SK-N-SH (cell line): ENCODE data around the gene REPS2. TPM values are rescaled to one million over a fixed set of nuclear protein-coding genes. Genes with fewer than 3 reads are reported as not detected.

Experiments used
- CTCF ChIA-PET: fragments of 300-600, 350-600 bp; formaldehyde crosslinking; extraction: SDS; loops from one replicate; lab custom pipeline; 2021; lab: Yijun Ruan, JAX
- POLR2A ChIA-PET: fragments of 350-600 bp; sonication (Branson Sonifier 250); formaldehyde crosslinking; extraction: SDS; loops from one replicate; lab custom pipeline; 2020; ENCODE audit warnings: antibody characterized with exemption, inconsistent platforms; lab: Yijun Ruan, JAX
- DNase-seq: peaks from one replicate; pipeline ENCODE4 v3.0.0; 2012
- H2AFZ ChIP-seq: fragments of 200-600 bp; sonication (generic); 2 replicates; pipeline ENCODE4 v1.8.1; 2016; ENCODE audit warnings: antibody characterized with exemption, mild to moderate bottlenecking, low read depth
- H3F3A ChIP-seq: fragments of 200-600 bp; sonication (generic); replicated peaks from 2 replicates; pipeline ENCODE3; 2016; ENCODE audit warnings: antibody characterized with exemption, mild to moderate bottlenecking; ENCODE audit not compliant: insufficient read depth
- H3K27ac ChIP-seq, 2 experiments: fragments of 200-500 bp in 1 of 2; fragments of 200-600 bp in 1 of 2; sonication (Bioruptor generic) in 1 of 2; sonication (generic), shearing (Covaris generic) in 1 of 2; 2 replicates each; pipeline versions ENCODE4 v1.5.1 to v1.6.1; 2014 to 2016; ENCODE audit warnings: low read depth in 2 of 2, inconsistent platforms in 1 of 2, low read length in 1 of 2, mild to moderate bottlenecking in 1 of 2, mixed read lengths in 1 of 2
- H3K27me3 ChIP-seq: fragments of 200-600 bp; sonication (generic), shearing (Covaris generic); 2 replicates; pipeline ENCODE4 v1.6.1; 2016; ENCODE audit warnings: mixed run types; ENCODE audit not compliant: insufficient read depth
- H3K36me3 ChIP-seq, 2 experiments: fragments of 200-500 bp in 1 of 2; fragments of 200-600 bp in 1 of 2; sonication (Bioruptor generic) in 1 of 2; sonication (generic) in 1 of 2; replicated peaks in 1 of 2; 2 replicates each; pipeline versions ENCODE3 to v1.5.1; 2014 to 2016; ENCODE audit warnings: low read length in 1 of 2, mild to moderate bottlenecking in 1 of 2; ENCODE audit not compliant: insufficient read depth in 2 of 2, control insufficient read depth in 1 of 2
- H3K4me1 ChIP-seq, 2 experiments: fragments of 200-500 bp in 1 of 2; fragments of 200-600 bp in 1 of 2; sonication (Bioruptor generic) in 1 of 2; sonication (generic), shearing (Covaris generic) in 1 of 2; 2 replicates each; pipeline versions ENCODE4 v1.5.1 to v1.6.1; 2014 to 2016; ENCODE audit warnings: low read depth in 1 of 2, low read length in 1 of 2, mixed run types in 1 of 2; ENCODE audit not compliant: insufficient read depth in 2 of 2, control insufficient read depth in 1 of 2
- H3K4me2 ChIP-seq: fragments of 200-600 bp; sonication (generic), shearing (Covaris generic); 2 replicates; pipeline ENCODE4 v1.6.1; 2017; ENCODE audit warnings: mixed run types
- H3K4me3 ChIP-seq, 2 experiments: fragments of 200-500 bp in 1 of 2; fragments of 200-600 bp in 1 of 2; sonication (Bioruptor generic) in 1 of 2; sonication (generic), shearing (Covaris generic) in 1 of 2; 2 replicates each; pipeline versions ENCODE4 v1.5.1 to v1.8.1; 2014 to 2016; ENCODE audit warnings: low read depth in 2 of 2, inconsistent platforms in 1 of 2, low read length in 1 of 2, mild to moderate bottlenecking in 1 of 2, mixed read lengths in 1 of 2, moderate library complexity in 1 of 2
- H3K79me2 ChIP-seq: fragments of 200-600 bp; sonication (generic); 2 replicates; pipeline ENCODE4 v1.8.1; 2017; ENCODE audit warnings: mild to moderate bottlenecking; ENCODE audit not compliant: insufficient read depth
- H3K9ac ChIP-seq: fragments of 200-600 bp; sonication (generic); 2 replicates; pipeline ENCODE4 v1.6.1; 2017; ENCODE audit warnings: mixed run types
- H3K9me2 ChIP-seq: fragments of 200-600 bp; sonication (generic); 2 replicates; pipeline ENCODE4 v1.6.1; 2017; ENCODE audit warnings: mixed run types
- H3K9me3 ChIP-seq: fragments of 200-600 bp; sonication (generic); 2 replicates; pipeline ENCODE4 v1.6.1; 2017; ENCODE audit warnings: mixed run types, mild to moderate bottlenecking, moderate library complexity
- H4K20me1 ChIP-seq: fragments of 200-600 bp; sonication (generic); 2 replicates; pipeline ENCODE4 v1.6.1; 2017; ENCODE audit warnings: mild to moderate bottlenecking, mixed run types; ENCODE audit not compliant: insufficient read depth
- CTCF ChIP-seq: fragments of 200-600 bp; sonication (generic); IDR thresholded peaks from 2 replicates; pipeline ENCODE4 v1.6.1; 2017; ENCODE audit warnings: antibody characterized with exemption, mild to moderate bottlenecking, moderate library complexity
- ELF1 ChIP-seq: IDR thresholded peaks from 2 replicates; pipeline ENCODE4 v1.4.0; 2012
- FOXM1 ChIP-seq: IDR thresholded peaks from 2 replicates; pipeline ENCODE4 v1.4.0; 2012; ENCODE audit warnings: low read depth, mild to moderate bottlenecking
- GATA2 ChIP-seq: sonication (generic); formaldehyde crosslinking; IDR thresholded peaks from 2 replicates; pipeline ENCODE4 v1.5.0; 2020; ENCODE audit warnings: mild to moderate bottlenecking, missing genetic modification reagents
- IRF3 ChIP-seq: fragments of 150-350 bp; IDR thresholded peaks from 2 replicates; pipeline ENCODE4 v1.6.1; 2016; ENCODE audit warnings: mild to moderate bottlenecking, low read depth, low read length
- MAX ChIP-seq: IDR thresholded peaks from 2 replicates; pipeline ENCODE4 v1.4.0; 2012; ENCODE audit warnings: low read depth
- MXI1 ChIP-seq: IDR thresholded peaks from 2 replicates; pipeline ENCODE4 v1.6.1; 2012; ENCODE audit warnings: mild to moderate bottlenecking, low read depth, low read length, improper control_type of control experiment
- NFIC ChIP-seq: IDR thresholded peaks from 2 replicates; pipeline ENCODE4 v1.4.0; 2012; ENCODE audit warnings: borderline replicate concordance
- POLR2AphosphoS5 ChIP-seq: IDR thresholded peaks from 2 replicates; pipeline ENCODE4 v1.6.1; 2012; ENCODE audit warnings: low read depth, low read length
- REST ChIP-seq: IDR thresholded peaks from 2 replicates; pipeline ENCODE4 v1.6.1; 2012; ENCODE audit warnings: mild to moderate bottlenecking, low read depth, low read length, moderate library complexity
- RXRA ChIP-seq: IDR thresholded peaks from 2 replicates; pipeline ENCODE4 v1.4.0; 2012; ENCODE audit warnings: low read depth, mild to moderate bottlenecking, borderline replicate concordance
- SMC3 ChIP-seq: IDR thresholded peaks from 2 replicates; pipeline ENCODE4 v1.6.1; 2012; ENCODE audit warnings: low read depth, low read length, improper control_type of control experiment
- YY1 ChIP-seq: IDR thresholded peaks from 2 replicates; pipeline ENCODE4 v1.4.0; 2012; ENCODE audit warnings: low read depth, mild to moderate bottlenecking
- WGBS: methylation state at CpG from one replicate; pipeline ENCODE4 v1.1.6; 2017; ENCODE audit warnings: low lambda C conversion rate; 5-methylcytosine and 5-hydroxymethylcytosine counted together
- polyA plus RNA-seq, 3 experiments: library from polyadenylated mRNA; depleted of rRNA; stranded (reverse); fragments of >200 nt; gene quantifications; 2 replicates each; pipeline ENCODE4 v1.2.3, GENCODE V29; 2012

Gene REPS2
- polyA plus RNA-seq, 1 of the 3 experiments (the other 2 are of a cell fraction), result 0.62 TPM

- TF ChIP-seq MXI1 (no peak), SMC3 (no peak), IRF3 (no peak), FOXM1 (no peak), ELF1 (no peak)
Observed at GRCh38 chrX:17164079-17164478, 217.6 kb downstream of the REPS2 start.

GRCh38 chrX:17164941-17165340, 218.5 kb downstream of the REPS2 start:
- no peak for DNase-seq
- Histone ChIP-seq H2AFZ (no peak overlapping the region), H3K4me1 (no peaks in the 10 kb centered on the region), H3K9me3 (peaks cover 26% of the 10 kb centered on the region), H3K27ac (no peak overlapping the region), H4K20me1 (no peaks in the 10 kb centered on the region), H3K4me2 (no peak overlapping the region), H3K9me2 (no peaks in the 10 kb centered on the region), H3K79me2 (no peaks in the 10 kb centered on the region), H3K27me3 (no peaks in the 10 kb centered on the region), H3F3A (no peaks in the 10 kb centered on the region), H3K4me3 (no peak overlapping the region), H3K9ac (no peak overlapping the region), H3K36me3 (no peaks in the 10 kb centered on the region)
- ChIA-PET POLR2A (no interaction called here), CTCF (no interaction called here)
- no peak for TF ChIP-seq NFIC
- no peak for TF ChIP-seq CTCF
- no peak for TF ChIP-seq RXRA
- 23% methylated on average over 1 of the region's 1 CpG for WGBS

More at GRCh38 chrX:17164079-17164478, 217.6 kb downstream of the REPS2 start:
- Histone ChIP-seq H3K9me3 (peaks cover 26% of the 10 kb centered on the region), H3K4me3 (no peak overlapping the region), H3K4me2 (no peak overlapping the region), H3F3A (no peaks in the 10 kb centered on the region), H3K9ac (no peak overlapping the region), H3K27ac (no peak overlapping the region), H3K79me2 (no peaks in the 10 kb centered on the region), H3K36me3 (no peaks in the 10 kb centered on the region), H2AFZ (no peak overlapping the region), H3K9me2 (no peaks in the 10 kb centered on the region), H4K20me1 (no peaks in the 10 kb centered on the region), H3K4me1 (no peaks in the 10 kb centered on the region), H3K27me3 (no peaks in the 10 kb centered on the region)
- ChIA-PET POLR2A (no interaction called here), CTCF (no interaction called here)
- no peak for DNase-seq
- 20% methylated on average over 1 of the region's 1 CpG for whole genome bisulfite sequencing

- H3K9me3 ChIP-seq, result peaks cover 15% of the 10 kb centered on the region; the same call in 1 of the 2 replicates
- DNase-seq, result no peak
- no peaks in the 10 kb centered on the region for H3K36me3 ChIP-seq
- H3K27ac ChIP-seq, result no peak overlapping the region
- H3F3A ChIP-seq, result no peaks in the 10 kb centered on the region
- no peaks in the 10 kb centered on the region for H3K4me1 ChIP-seq
- ChIA-PET POLR2A (no interaction called here), CTCF (no interaction called here)
- H3K4me3 ChIP-seq, result no peak overlapping the region
- no peaks in the 10 kb centered on the region for H3K79me2 ChIP-seq
- H2AFZ ChIP-seq, result no peak overlapping the region
- no peaks in the 10 kb centered on the region for H3K9me2 ChIP-seq
- no peak overlapping the region for H3K9ac ChIP-seq
- H4K20me1 ChIP-seq, result no peaks in the 10 kb centered on the region
- no peaks in the 10 kb centered on the region for H3K27me3 ChIP-seq
- 47% methylated on average over 2 of the region's 2 CpGs for WGBS
- no peak overlapping the region for H3K4me2 ChIP-seq
- TF ChIP-seq YY1, result no peak
- TF ChIP-seq POLR2AphosphoS5, result no peak
- no peak for TF ChIP-seq MAX
- no peak for TF ChIP-seq SMC3
- no peak for TF ChIP-seq MXI1
- TF ChIP-seq FOXM1, result no peak
- TF ChIP-seq CTCF, result no peak
- no peak for TF ChIP-seq REST
- no peak for TF ChIP-seq GATA2 (CRISPR knock-in tag)
Observed at GRCh38 chrX:17167915-17168314, 221.5 kb downstream of the REPS2 start.
